Measurements from ENCODE around the gene ANK3. TPM values are rescaled to one million over a fixed set of nuclear protein-coding genes. Genes with fewer than 3 reads are reported as not detected.
A peak's percentile ranks its signal among the peaks of the same experiment; 100 is the strongest.

ANK3 gene
- total RNA-seq, 6 experiments from 2014 or later, result 7.8 to 25.7 (median 16.6) TPM

GRCh38 chr10:60303778-60304177 lies 85.9 kb downstream of the ANK3 start:
- WGBS (ENCODE audit: insufficient coverage, low coverage, low lambda C conversion rate, missing lambda C conversion rate), result 91% methylated on average over 1 of the region's 1 CpG
- no peak for ATAC-seq
- TF ChIP-seq CTCF (IDR thresholded peaks at IDR 0.05) (no peak), POLR2A (IDR thresholded peaks at IDR 0.05) (no peak)
- H3K36me3 ChIP-seq, result no peaks in the 10 kb centered on the region
- H3K27me3 ChIP-seq, result no peaks in the 10 kb centered on the region
- no peak overlapping the region for H3K27ac ChIP-seq
- intact Hi-C loops (cut with DNase I), result no loop called here
- no peak for DNase-seq
- no peak overlapping the region for H3K4me3 ChIP-seq
- no peaks in the 10 kb centered on the region for H3K9me3 ChIP-seq
- no peaks in the 10 kb centered on the region for H3K4me1 ChIP-seq

- WGBS (ENCODE audit: insufficient coverage, low coverage, low lambda C conversion rate, missing lambda C conversion rate), result 71% methylated on average over 10 of the region's 11 CpGs
- peaks cover 0 to under 1% (median 0%) of the 10 kb centered on the region in 4 donors for H3K4me1 ChIP-seq
- intact Hi-C loops (cut with DNase I), result no loop called here
- no peaks in the 10 kb centered on the region for H3K36me3 ChIP-seq
- TF ChIP-seq CTCF (IDR thresholded peaks at IDR 0.05) (no peak), POLR2A (IDR thresholded peaks at IDR 0.05) (no peak)
- no peak overlapping the region for H3K27ac ChIP-seq
- peak in 1 of 4 donors; percentile 22 for ATAC-seq
- DNase-seq, result no peak
- no peak overlapping the region for H3K4me3 ChIP-seq
- no peaks in the 10 kb centered on the region for H3K27me3 ChIP-seq
- H3K9me3 ChIP-seq, result no peaks in the 10 kb centered on the region
Measured at GRCh38 chr10:60299961-60300883, 89.5 kb downstream of the ANK3 start.

- ATAC-seq, result no peak
- H3K27ac ChIP-seq, result peak overlapping the region in 1 of 3 donors; percentile 6
- DNase-seq, result no peak
- no peaks in the 10 kb centered on the region for H3K9me3 ChIP-seq
- no peak overlapping the region for H3K4me3 ChIP-seq
- intact Hi-C loops (cut with DNase I), result no loop called here
- 71% methylated on average over 1 of the region's 1 CpG for WGBS (ENCODE audit: insufficient coverage, low coverage, low lambda C conversion rate, missing lambda C conversion rate)
- no peaks in the 10 kb centered on the region for H3K27me3 ChIP-seq
- H3K36me3 ChIP-seq, result no peaks in the 10 kb centered on the region
- no peak for TF ChIP-seq POLR2A (IDR thresholded peaks at IDR 0.05)
- TF ChIP-seq CTCF (IDR thresholded peaks at IDR 0.05), result no peak
- H3K4me1 ChIP-seq, result peaks cover 0 to 5% (median 0%) of the 10 kb centered on the region in 4 donors
Measured at GRCh38 chr10:60299390-60299778, 90.3 kb downstream of the ANK3 start.

GRCh38 chr10:60298408-60299389 lies 91.0 kb downstream of the ANK3 start:
- intact Hi-C loops (cut with DNase I), result no loop called here
- H3K36me3 ChIP-seq, result no peaks in the 10 kb centered on the region
- WGBS (ENCODE audit: insufficient coverage, low coverage, low lambda C conversion rate, missing lambda C conversion rate), result 59% methylated on average over 9 of the region's 9 CpGs
- peak overlapping the region in 1 of 3 donors; percentile 14 for H3K27ac ChIP-seq
- TF ChIP-seq CTCF (IDR thresholded peaks at IDR 0.05) (no peak), POLR2A (IDR thresholded peaks at IDR 0.05) (no peak)
- DNase-seq (no peak), ATAC-seq (no peak)
- no peaks in the 10 kb centered on the region for H3K27me3 ChIP-seq
- H3K4me3 ChIP-seq, result no peak overlapping the region
- H3K9me3 ChIP-seq, result no peaks in the 10 kb centered on the region
- peaks cover 0 to 5% (median 0%) of the 10 kb centered on the region in 4 donors for H3K4me1 ChIP-seq
